Thyroid gland (tissue), 4 donors: ENCODE results near the gene NBL1. TPM values are rescaled to one million over a fixed set of nuclear protein-coding genes. Genes with fewer than 3 reads are reported as not detected.

Source experiments
- DNase-seq, 2 donors: peaks; one replicate each; pipeline ENCODE4 v3.0.0-alpha.2; 2019
- H3K27ac ChIP-seq, 3 donors: fragments of 200-600 bp; sonication (generic); 1 replicate in 2 of 3; 2 replicates in 1 of 3; pipeline ENCODE4 v1.5.1; 2016 to 2019; ENCODE audit warnings: mild to moderate bottlenecking in 1 of 3, moderate library complexity in 1 of 3
- H3K27me3 ChIP-seq: fragments of 200-600 bp; sonication (generic); one replicate; pipeline ENCODE4 v1.5.1; 2019
- H3K36me3 ChIP-seq, 2 donors: fragments of 200-600 bp; sonication (generic); one replicate each; pipeline ENCODE4 v1.5.1; 2016 to 2019
- H3K4me1 ChIP-seq, 2 donors: fragments of 200-600 bp; sonication (generic); one replicate each; pipeline ENCODE4 v1.5.1; 2017 to 2019
- H3K4me3 ChIP-seq, 3 donors: fragments of 200-600 bp; sonication (generic); replicated peaks in 1 of 3; 1 replicate in 2 of 3; 2 replicates in 1 of 3; pipeline ENCODE4 v1.5.1; 2016; ENCODE audit warnings: mild to moderate bottlenecking in 1 of 3
- H3K9me3 ChIP-seq: fragments of 200-600 bp; sonication (generic); one replicate; pipeline ENCODE4 v1.5.1; 2017
- POLR2A ChIP-seq, 2 donors: fragments of 450-650 bp; IDR thresholded peaks; one replicate each; pipeline ENCODE4 v1.6.1; 2017; ENCODE audit warnings: antibody characterized with exemption in 2 of 2, mild to moderate bottlenecking in 2 of 2, moderate library complexity in 1 of 2
- WGBS, 2 donors: methylation state at CpG; one replicate each; pipeline ENCODE4 v1.1.5; 2017; 5-methylcytosine and 5-hydroxymethylcytosine counted together
- intact Hi-C: fragments of 100-400 bp; cut with DNase I; formaldehyde crosslinking; loops from one replicate; pipeline ENCODE4 v1.15.1; 2023
- total RNA-seq, 4 donors: library from RNA; depleted of rRNA; stranded (reverse); fragments of >200 nt; gene quantifications; one replicate each; pipeline ENCODE4 v1.2.3, GENCODE V29; 2016
- TF ChIP-seq, protein P1 (sequence below), 6 experiments: fragments of 200-600 bp in 3 of 6; fragments of 450-650 bp in 3 of 6; sonication (generic) in 3 of 6; IDR thresholded peaks; one replicate each; pipeline ENCODE4 v1.5.1; 2016 to 2019; ENCODE audit warnings: antibody characterized with exemption in 6 of 6, mild to moderate bottlenecking in 2 of 6, inconsistent platforms in 1 of 6, moderate library complexity in 1 of 6

Gene NBL1
- total RNA-seq, 4 donors from 2014 or later = 29.4 to 70.4 (median 43.6) TPM

- 88 to 90% methylated on average over 5 of the region's 5 CpGs for WGBS, 2 donors
- Histone ChIP-seq H3K27me3 (no peaks in the 10 kb centered on the region), H3K36me3 (peaks cover 7 to 22% of the 10 kb centered on the region in 2 donors), H3K27ac (no peak overlapping the region), H3K4me1 (no peaks in the 10 kb centered on the region), H3K9me3 (no peaks in the 10 kb centered on the region), H3K4me3 (no peak overlapping the region)
- DNase-seq = no peak
- intact Hi-C loops = no loop called here
- TF ChIP-seq, protein P1, sequence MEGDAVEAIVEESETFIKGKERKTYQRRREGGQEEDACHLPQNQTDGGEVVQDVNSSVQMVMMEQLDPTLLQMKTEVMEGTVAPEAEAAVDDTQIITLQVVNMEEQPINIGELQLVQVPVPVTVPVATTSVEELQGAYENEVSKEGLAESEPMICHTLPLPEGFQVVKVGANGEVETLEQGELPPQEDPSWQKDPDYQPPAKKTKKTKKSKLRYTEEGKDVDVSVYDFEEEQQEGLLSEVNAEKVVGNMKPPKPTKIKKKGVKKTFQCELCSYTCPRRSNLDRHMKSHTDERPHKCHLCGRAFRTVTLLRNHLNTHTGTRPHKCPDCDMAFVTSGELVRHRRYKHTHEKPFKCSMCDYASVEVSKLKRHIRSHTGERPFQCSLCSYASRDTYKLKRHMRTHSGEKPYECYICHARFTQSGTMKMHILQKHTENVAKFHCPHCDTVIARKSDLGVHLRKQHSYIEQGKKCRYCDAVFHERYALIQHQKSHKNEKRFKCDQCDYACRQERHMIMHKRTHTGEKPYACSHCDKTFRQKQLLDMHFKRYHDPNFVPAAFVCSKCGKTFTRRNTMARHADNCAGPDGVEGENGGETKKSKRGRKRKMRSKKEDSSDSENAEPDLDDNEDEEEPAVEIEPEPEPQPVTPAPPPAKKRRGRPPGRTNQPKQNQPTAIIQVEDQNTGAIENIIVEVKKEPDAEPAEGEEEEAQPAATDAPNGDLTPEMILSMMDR (IDR thresholded peaks at IDR 0.05) = no peak
- no peak for TF ChIP-seq POLR2A (IDR thresholded peaks at IDR 0.05)
Observed at GRCh38 chr1:19689085-19689757, 45.1 kb downstream of the NBL1 start.

DNA sequence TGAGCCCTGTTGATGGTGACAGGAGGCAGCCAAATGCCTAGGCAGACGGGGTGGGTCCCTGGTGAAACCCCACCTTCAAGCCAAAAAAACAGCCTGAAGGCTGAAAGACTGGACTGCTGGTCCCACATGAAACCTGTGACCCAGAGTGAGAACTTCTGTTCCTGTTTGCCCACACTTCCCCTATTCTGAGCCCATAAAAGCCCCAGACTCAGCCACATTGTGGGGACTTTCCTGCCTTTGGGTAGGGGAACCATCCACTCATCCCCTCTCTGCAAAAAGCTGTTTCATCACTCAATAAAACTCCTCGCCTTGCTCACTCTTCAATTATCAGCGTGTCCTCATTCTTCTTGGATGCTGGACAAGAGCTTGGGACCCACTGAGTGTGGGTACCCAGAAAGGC lies 45.7 kb downstream of the NBL1 start:
- Histone ChIP-seq H3K4me3 (no peak overlapping the region), H3K4me1 (no peaks in the 10 kb centered on the region), H3K36me3 (peaks cover 7 to 26% of the 10 kb centered on the region in 2 donors), H3K9me3 (no peaks in the 10 kb centered on the region), H3K27me3 (no peaks in the 10 kb centered on the region), H3K27ac (no peak overlapping the region)
- intact Hi-C loops = no loop called here
- WGBS, 2 donors = 83 to 94% methylated on average over 3 of the region's 3 CpGs
- TF ChIP-seq POLR2A (IDR thresholded peaks at IDR 0.05) = no peak
- TF ChIP-seq, protein P1 (IDR thresholded peaks at IDR 0.05) = no peak
- DNase-seq = no peak

GRCh38 chr1:19690342-19690741 lies 46.2 kb downstream of the NBL1 start:
- Histone ChIP-seq H3K9me3 (no peaks in the 10 kb centered on the region), H3K4me1 (no peaks in the 10 kb centered on the region), H3K4me3 (no peak overlapping the region), H3K36me3 (peaks cover 7 to 26% of the 10 kb centered on the region in 2 donors), H3K27ac (no peak overlapping the region), H3K27me3 (no peaks in the 10 kb centered on the region)
- DNase-seq = no peak
- 89 to 91% methylated on average over 6 to 7 of the region's 7 CpGs for WGBS, 2 donors
- TF ChIP-seq, protein P1 (IDR thresholded peaks at IDR 0.05) = no peak
- TF ChIP-seq POLR2A (IDR thresholded peaks at IDR 0.05) = no peak
- intact Hi-C loops = no loop called here

GRCh38 chr1:19694298-19694697 lies 50.2 kb downstream of the NBL1 start:
- 85 to 90% methylated on average over 11 to 14 of the region's 14 CpGs for WGBS, 2 donors
- H3K9me3 ChIP-seq = no peaks in the 10 kb centered on the region
- no peak overlapping the region for H3K4me3 ChIP-seq
- H3K4me1 ChIP-seq = no peaks in the 10 kb centered on the region
- no peak for DNase-seq
- peaks cover 7 to 24% of the 10 kb centered on the region in 2 donors for H3K36me3 ChIP-seq
- TF ChIP-seq, protein P1 (IDR thresholded peaks at IDR 0.05) = no peak
- TF ChIP-seq POLR2A (IDR thresholded peaks at IDR 0.05) = no peak
- H3K27me3 ChIP-seq = no peaks in the 10 kb centered on the region
- intact Hi-C loops = no loop called here
- no peak overlapping the region for H3K27ac ChIP-seq

DNA sequence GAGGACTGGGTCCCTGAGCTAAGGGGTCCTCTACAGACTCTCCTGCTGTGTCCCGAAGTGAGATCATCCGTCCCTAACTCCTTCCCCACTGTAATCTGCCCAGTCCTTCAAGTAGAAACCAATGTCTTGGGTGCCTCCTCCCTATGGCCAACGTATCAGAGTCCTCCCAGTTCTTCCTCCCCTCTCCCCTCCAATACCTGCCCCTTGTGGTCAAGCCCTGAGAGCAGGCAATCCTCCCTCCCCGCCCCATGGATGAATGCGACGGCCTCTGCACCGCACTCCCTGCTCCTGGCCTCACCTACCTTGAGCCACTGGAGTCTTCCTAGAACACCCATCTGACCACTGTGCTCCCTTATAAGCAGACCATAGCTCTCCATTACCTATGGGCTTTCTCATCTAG lies 51.7 kb downstream of the NBL1 start:
- Histone ChIP-seq H3K4me1 (no peaks in the 10 kb centered on the region), H3K9me3 (no peaks in the 10 kb centered on the region), H3K27me3 (no peaks in the 10 kb centered on the region), H3K4me3 (no peak overlapping the region), H3K27ac (no peak overlapping the region), H3K36me3 (peaks cover 11 to 24% of the 10 kb centered on the region in 2 donors)
- intact Hi-C loops = no loop called here
- no peak for TF ChIP-seq POLR2A (IDR thresholded peaks at IDR 0.05)
- TF ChIP-seq, protein P1 (IDR thresholded peaks at IDR 0.05) = no peak
- DNase-seq = no peak
- 97 to 98% methylated on average over 7 of the region's 7 CpGs for WGBS, 2 donors
